ENCODE data around the gene TSPEAR.

DNA sequence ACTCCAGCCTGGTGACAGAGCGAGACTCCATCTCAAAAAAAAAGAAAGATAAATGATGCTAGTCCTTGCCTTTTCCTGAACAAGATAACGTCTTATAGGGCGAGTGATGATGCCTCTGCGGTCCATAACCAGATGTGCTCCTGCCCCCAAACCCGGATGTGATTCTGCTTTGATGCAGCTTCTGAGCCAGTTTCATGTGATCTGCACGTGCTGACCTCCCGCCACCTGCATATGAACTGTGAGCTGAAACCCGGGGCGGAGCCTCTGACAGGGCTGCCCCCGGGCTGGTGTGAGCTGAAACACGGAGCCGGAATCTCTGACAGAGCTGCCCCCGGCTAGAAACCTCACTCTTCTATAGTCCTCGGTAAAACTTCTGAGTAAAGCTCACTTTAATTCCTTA lies 58.2 kb downstream of the TSPEAR start:
- TF ChIP-seq POLR2A (IDR thresholded peaks at IDR 0.05; ENCODE audit: low read depth, low read length): no peak
- no peak for TF ChIP-seq TAF1 (IDR thresholded peaks at IDR 0.05; ENCODE audit: low read depth, low read length)
- TF ChIP-seq POLR2AphosphoS5 (IDR thresholded peaks at IDR 0.05; ENCODE audit: low read depth, low read length): no peak
- no peak for TF ChIP-seq POU2F2 (IDR thresholded peaks at IDR 0.05; ENCODE audit: low read depth, low read length)
